Esophagus muscularis mucosa (tissue), 4 donors: ENCODE results near the gene CEP170.

ENCODE experiments used
- EP300 ChIP-seq: sonication (generic); formaldehyde crosslinking; IDR thresholded peaks from one replicate; pipeline ENCODE4 v1.6.1; 2017; ENCODE audit warnings: antibody characterized with exemption
- POLR2A ChIP-seq: fragments of 450-650 bp; IDR thresholded peaks from one replicate; pipeline ENCODE4 v1.6.1; 2017; ENCODE audit warnings: antibody characterized with exemption, moderate library complexity, mild to moderate bottlenecking, low read depth
- POLR2AphosphoS5 ChIP-seq, 2 donors: sonication (generic); formaldehyde crosslinking; IDR thresholded peaks; one replicate each; pipeline ENCODE4 v1.6.1; 2017; ENCODE audit warnings: antibody characterized with exemption in 2 of 2
- TF ChIP-seq, protein P1 (sequence below), 3 experiments: fragments of 200-600 bp in 2 of 3; fragments of 450-650 bp in 1 of 3; sonication (generic) in 2 of 3; IDR thresholded peaks; one replicate each; pipeline ENCODE4 v1.5.1; 2017 to 2019; ENCODE audit warnings: antibody characterized with exemption in 3 of 3, mild to moderate bottlenecking in 2 of 3, moderate library complexity in 1 of 3

DNA sequence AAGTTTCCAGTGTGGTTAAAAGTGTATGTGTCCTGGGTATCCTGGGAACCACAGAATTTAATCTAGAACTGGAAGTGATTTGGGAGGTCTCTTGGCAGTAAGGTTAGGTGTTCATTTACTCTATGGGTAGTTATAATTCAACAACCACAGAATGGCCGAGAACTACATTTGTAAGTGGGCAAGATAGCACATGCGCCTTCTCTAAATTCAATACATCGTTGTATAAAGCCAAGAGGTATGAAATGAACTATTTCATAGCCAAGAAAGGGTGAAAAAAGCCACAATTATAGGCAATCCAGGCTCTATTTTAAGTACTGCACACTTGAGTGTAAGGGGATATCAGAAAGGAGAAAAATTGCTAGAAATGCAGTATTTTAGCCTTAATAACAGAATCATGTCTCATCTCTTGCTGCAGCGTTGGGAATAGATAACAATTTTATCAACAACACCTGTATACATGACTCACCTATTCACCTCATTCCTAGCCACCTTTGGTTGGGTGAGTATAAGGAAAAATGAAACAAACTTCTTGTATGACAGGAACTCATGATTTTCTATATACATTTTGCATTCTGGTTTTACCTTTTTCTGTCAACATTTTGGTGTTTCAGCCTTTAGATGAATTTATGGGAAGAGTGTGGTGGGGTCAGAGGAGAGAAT lies 5.3 kb upstream of the CEP170 start:
- TF ChIP-seq, protein P1, sequence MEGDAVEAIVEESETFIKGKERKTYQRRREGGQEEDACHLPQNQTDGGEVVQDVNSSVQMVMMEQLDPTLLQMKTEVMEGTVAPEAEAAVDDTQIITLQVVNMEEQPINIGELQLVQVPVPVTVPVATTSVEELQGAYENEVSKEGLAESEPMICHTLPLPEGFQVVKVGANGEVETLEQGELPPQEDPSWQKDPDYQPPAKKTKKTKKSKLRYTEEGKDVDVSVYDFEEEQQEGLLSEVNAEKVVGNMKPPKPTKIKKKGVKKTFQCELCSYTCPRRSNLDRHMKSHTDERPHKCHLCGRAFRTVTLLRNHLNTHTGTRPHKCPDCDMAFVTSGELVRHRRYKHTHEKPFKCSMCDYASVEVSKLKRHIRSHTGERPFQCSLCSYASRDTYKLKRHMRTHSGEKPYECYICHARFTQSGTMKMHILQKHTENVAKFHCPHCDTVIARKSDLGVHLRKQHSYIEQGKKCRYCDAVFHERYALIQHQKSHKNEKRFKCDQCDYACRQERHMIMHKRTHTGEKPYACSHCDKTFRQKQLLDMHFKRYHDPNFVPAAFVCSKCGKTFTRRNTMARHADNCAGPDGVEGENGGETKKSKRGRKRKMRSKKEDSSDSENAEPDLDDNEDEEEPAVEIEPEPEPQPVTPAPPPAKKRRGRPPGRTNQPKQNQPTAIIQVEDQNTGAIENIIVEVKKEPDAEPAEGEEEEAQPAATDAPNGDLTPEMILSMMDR (IDR thresholded peaks at IDR 0.05) = no peak
- TF ChIP-seq POLR2A (no peak), EP300 (no peak), POLR2AphosphoS5 (IDR thresholded peaks at IDR 0.05) (no peak)
